NCI-H1694 treated with DMSO at 0.1 percent for 48 hours (cell line): Measurements from ENCODE around the gene GNB1L.
"Not testable (repeated sequence)": the region's sequence is repeated elsewhere in the genome, so short reads cannot be mapped to it uniquely, and the experiment has no call there.

Experiments used
- DNase-seq: peaks from one replicate; lab custom pipeline; 2025; lab: John Stamatoyannopoulos, UW

GNB1L gene

DNA sequence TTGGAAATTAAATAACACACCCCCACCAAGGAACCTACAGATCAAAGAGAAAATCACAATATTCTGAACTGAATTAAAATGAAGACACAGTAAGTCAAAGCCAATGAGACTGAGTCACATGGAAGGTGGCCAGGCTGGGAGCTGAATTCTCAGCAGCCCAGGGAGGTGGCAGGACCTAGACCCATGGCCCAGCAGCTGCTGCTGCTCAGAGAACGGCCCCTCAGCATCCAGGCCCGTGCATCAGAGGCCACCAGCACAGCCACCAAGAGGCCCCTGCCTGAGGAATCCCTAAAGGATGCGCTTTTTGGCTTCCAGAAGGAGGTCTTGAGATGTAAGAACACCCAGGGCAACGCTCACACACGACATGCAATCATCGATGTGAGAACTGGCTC, 59.1 kb downstream of the GNB1L start:
- DNase-seq, result no peak

DNA sequence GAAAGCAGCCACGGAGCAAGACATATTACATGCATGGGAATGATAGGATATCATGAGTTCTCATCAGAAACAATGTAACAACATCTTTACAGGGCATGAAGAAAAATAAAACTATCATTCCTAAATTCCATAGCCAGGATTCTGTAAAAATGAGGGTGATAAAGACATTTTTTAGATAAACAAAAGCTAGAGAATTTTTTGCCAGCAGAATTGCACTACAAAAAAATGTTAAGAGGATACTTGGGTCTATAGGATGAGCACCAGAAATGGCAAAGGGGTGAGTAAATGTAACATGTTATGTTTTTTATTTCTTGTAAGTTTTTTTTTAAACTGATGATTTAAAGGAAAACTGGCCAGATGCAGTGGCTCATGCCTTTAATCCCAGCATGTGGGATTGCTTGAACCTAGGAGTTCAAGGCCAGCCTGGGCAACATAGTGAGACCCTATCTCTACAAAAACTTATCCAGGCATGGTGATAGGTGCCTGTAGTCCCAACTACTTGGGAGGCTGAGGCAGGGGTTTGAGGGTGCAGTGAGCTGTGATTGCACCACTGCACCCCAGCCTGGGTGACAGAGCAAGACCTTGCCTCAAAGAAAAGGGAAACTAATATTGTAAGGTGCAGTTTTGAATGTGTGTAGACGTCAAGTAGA, 60.9 kb downstream of the GNB1L start:
- no peak for DNase-seq

GRCh38 chr22:19793161-19793560, 61.5 kb downstream of the GNB1L start:
- DNase-seq, result no peak

- not testable (repeated sequence) for DNase-seq
Measured at GRCh38 chr22:19792383-19792896, 62.2 kb downstream of the GNB1L start.

GRCh38 chr22:19791894-19792293, 62.8 kb downstream of the GNB1L start:
- DNase-seq, result no peak

DNA sequence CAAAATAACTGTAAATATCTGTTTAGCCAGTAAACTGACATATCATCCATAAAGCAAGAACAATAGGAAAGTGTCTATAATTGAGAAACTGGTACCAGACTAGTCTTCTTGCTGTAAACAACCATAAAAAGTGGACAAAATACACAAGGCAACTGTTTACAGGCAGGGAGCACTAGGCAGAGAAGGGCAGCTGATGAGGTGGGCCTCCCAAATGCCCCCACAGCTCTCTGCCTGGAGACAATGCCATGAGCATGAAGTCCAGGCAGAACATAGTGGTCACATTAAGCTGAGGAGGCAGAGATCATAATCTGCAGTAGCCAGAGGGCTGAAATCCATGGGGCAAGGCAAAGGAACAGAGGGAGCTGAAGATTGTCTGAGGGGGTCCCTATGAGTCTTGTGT, 63.4 kb downstream of the GNB1L start:
- DNase-seq, result no peak

DNA sequence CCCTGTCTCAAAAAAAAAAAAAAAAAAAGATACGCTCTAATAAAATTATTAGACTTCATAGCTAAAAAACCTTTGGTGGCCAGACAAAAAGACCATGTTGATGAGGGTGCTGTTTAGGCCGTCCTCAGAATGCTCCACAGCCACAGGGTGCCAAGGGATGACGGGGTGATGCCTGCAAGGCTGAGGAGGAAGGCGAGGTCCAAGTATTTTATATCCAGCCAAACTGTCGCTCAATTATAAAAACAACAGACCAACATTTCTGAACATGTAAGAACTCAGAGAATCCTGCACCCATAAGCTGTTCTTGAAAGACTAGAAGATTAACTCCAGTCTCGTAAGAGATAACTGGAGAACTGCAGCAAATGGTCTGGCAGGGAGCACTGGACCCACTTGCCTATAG, 64.8 kb downstream of the GNB1L start:
- DNase-seq, result no peak

DNA sequence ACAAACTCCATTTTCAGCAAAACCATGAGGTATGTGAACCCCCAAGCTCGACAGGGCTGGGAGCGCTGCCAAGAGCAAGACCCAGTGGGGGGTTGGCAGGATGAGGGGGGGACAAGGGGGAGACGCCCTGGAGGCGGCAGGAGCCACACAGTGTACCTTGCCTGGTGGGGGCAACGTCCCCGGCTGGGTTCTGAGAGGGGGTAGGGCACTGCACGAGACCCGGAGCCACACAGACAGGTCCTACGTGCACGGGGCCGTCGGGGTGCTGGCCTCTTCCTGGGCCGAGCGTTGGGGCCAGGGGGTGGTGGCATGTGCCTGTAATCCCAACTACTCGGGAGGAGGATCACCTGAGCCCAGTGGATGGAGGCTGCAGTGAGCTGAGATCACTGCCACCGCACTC, 65.3 kb downstream of the GNB1L start:
- DNase-seq, result no peak

DNA sequence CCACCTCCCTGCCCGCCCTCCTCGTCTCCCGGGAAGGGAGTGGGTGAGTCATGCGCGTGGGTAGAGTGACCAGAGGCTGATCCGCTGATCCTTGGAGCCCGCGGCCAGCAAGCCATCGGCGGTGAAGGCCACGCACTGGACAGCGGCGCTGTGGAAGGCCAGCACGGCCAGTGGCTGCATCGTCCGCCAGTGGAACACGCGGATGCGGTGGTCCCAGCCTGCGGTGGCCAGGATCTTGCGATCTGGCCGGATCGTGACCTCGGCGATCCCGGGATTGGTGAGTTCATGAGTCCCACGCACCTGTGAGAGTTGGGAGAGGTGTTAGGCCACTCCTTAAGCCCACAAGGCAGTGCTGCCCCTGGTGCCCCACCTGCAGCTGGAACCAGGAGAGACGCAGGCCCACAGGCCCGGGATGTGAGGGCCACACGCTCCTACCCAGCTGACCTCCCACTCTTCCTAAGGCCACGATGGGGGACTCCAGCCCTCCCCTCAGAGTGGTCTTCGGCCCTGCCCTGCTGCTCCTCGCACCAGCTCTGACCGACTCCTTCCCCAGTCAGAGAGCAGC, 65.9 kb downstream of the GNB1L start:
- DNase-seq, result no peak

DNA sequence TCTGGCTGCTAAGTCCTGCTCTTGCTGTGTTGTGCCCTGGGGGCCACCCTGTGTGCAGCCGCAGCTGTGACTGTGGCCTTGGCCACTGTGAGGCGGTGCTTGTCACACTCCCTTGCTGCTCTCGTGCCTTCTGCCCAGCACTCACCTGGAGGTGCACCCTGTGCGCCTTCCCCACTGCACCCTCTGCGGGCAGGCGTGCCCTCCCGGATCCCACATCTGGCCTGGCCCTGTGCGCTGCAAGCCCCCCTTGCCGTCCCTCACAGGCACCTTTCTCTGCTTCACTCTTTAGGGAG, 66.9 kb downstream of the GNB1L start:
- no peak for DNase-seq

DNA sequence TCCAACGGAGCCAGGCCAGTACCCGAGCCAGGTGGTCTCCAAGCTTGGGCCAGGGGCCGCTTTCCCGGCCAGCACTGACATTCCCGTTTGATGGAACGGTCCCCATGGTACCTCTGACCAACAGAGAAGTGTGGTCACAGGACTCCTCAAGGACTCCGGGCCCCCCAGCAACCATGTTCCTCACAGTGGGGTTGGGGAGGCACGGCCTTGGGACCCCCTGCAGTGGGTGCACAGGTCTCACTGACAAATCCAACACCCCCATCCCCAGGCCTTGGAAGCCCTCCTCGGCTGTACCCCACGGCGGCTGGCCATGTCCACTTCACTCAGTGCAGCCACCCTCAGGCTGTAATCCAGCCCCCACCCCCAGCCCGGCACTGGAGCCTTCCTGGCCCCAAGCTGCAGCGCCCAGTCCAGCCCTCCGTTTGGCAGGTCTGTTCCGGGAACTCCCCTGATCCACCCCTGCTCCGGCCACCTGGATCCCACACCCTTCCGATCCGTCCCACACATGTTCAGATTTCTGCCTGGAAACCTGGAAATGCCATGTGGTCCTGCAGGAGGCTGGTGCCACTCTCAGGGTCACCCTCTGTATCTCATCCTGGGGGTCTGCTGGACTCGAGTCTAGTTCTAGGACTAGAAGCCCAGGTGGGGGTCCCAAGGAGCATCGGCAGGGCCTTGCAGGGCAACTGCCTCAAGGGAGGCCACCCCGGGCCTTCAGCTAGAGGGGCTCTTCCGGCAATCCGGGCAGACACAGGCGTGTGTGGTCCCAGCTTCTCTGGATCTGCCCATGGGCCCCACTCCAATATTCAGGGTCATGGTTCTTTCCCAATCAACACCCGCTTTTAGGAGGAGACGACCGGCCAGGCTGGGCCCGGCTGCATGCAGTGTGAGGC, 67.5 kb downstream of the GNB1L start:
- DNase-seq, result no peak

DNA sequence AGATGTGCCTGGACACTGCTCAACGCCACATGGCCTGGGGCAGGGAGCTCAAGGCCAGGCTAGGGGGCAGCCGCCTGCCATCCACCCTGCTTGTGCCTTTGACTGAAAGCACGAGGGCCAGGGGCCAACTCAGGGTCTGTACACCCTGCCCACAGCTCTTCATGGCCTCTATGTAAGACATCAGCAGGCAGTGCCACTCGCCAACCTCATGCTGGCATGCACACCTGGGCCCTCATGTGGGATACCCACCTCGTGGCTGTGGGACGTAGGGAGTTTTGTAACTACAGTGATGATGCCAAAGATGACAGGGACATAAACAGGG, 68.4 kb downstream of the GNB1L start:
- DNase-seq, result no peak

- no peak for DNase-seq
Measured at GRCh38 chr22:19785461-19786263, 69.0 kb downstream of the GNB1L start.

DNA sequence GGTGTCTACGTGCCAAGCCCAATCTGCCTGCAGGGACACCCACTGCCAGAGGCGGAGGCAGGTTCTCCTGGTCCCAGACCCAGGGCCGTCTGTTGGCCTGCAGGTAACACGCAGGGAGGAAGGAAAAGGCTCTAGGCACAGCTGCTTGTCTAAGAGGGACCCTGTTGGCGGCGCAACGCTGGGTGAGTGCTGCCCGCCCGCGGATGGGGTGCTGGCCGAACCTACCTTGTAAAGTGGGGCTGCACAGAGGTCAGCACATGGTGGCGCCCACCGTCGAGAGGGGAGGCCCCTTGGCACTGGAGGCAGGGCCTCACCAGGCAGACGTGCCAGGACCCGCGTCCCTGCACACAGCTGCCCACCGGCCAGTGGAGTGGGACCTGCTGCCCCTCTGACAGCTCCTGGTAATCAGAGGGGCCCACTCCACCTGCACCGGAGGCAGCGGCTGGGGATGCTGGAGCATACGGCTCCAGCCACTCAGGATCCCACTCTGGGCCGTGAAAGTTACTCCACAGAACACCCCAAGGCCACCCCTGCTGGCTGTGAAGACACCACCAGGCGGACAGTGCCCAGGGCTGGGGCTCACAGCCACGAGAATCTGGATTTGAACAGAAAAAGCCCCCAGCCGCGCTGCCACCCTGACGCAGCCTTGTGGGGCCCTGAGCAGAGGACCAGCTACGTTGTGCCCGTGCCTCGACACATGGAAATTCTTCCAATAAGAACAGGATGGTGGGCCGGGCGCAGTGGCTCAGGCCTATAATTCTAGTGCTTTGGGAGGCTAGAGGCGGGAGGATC, 70.1 kb downstream of the GNB1L start:
- DNase-seq, result no peak

DNA sequence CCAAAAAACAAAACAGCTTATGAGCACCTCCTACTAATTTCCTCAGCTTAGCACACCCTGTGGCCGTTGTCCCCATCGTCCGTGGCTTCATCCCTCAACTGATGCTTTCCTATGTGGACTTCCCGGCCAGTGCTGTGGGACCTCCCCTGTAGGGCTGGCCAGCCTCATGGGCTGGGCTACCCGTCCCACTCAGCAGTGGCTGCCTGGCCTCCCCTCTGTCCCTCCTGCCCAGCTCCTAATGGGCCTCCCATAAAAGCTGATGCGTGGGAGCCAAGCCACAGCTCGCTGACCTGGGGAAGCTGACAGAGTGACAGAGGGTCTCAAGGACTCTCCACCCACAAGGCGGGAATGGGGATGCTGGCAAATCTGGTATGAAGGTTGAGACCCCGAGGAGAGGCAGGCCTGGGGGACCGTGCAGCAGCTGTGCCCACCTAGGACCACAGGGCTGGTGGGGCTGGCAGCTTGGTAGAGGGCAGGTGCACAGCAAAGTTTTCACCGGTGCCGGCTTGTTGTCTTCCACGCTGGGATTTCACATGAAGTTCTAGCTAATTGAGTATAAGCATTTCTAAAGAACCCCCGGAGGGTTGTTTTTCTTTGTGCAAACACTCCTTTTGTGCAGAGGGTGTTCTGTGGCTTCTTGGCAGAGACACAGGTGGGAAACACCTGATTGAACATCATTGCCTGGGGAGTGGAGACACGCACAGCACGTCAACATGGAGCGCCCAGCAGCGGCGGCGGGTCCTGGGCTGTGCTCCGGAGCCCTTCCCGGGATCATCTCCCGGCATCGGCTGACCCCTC, 70.9 kb downstream of the GNB1L start:
- DNase-seq, result no peak

DNA sequence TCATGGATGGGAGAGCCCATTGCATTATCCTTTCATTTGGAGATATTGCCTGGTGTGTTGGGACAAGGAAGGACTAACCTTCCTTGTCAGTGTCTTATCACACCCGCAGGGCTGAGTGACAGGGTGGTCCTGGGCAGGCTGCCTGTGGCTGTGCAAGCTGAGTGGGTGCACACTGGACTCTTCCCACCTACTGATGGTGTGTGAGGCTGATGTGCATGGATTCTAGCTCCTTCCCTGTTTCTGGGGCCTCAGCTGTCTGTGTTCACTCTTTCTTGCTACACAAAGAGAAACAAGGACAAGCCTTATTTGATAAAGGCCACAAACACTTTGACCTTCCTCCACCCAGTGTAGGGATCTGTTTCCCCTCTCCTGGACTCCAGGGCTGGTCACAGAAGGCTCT, 72.1 kb downstream of the GNB1L start:
- no peak for DNase-seq

- DNase-seq, result no peak
Measured at GRCh38 chr22:19779685-19780268, 74.9 kb downstream of the GNB1L start.

DNA sequence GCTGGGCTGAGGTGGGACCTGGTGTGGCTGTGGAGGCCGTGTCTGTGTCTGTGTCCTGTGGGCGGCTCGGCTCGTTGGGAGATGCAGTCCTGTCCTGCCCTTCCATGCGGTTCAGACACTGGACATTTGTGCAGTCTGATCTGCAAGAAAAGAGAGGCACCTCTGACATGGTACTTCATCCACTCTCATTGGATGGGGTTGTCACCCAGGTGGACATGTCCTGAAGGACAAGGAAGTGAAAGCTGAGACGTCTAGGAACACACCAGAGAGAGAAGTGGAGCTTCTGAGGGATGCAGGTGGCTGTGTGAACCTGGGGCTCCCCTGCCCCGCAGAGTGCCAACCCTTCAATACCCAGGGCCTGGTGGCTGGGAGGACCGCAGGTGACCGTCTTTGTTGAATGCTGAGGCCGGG, 75.7 kb downstream of the GNB1L start:
- DNase-seq, result no peak

DNA sequence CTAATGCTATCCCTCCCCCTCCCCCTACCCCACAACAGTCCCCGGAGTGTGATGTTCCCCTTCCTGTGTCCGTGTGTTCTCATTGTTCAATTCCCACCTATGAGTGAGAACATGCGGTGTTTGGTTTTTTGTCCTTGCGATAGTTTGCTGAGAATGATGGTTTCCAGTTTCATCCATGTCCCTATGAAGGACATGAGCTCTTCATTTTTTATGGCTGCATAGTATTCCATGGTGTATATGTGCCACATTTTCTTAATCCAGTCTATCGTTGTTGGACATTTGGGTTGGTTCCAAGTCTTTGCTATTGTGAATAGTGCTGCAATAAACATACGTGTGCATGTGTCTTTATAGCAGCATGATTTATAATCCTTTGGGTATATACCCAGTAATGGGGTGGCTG, 77.5 kb downstream of the GNB1L start:
- DNase-seq, result not testable (repeated sequence)

DNA sequence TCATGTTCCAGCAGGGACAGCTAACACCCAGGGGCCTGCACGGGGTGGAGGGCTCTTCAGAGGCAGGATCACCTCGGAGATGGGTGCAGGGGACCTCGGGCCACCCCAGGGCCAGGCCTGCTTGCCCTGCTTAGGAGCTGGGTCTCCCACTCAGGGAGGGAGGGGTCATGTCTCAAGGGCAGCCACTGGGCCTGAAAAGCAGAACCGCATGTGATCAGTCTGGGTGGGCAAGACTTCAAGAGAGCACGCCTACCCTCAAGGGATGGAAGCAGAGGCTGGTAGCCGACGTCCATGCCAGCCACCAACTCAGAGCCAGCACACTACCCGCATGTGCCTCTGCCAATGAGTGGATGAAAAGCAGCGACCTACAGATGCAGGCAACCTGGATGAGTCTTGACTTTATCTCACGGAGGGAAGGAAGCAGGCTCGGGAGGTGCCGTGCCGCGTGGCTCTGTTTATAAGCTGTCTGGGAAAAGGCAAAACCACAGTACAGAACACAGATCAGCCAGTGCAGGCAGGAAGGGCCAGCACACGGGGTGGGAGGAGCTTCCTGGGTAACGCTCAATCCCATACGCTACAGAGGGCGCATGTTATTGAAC, 78.1 kb downstream of the GNB1L start:
- DNase-seq, result no peak
